ENCODE data around the gene DOCK8. TPM values are rescaled to one million over a fixed set of nuclear protein-coding genes. Genes with fewer than 3 reads are reported as not detected.

The DOCK8 gene
- total and polyA plus RNA-seq, 2 of the 13 experiments (the other 11 are each of a cell fraction or from before 2014, with no cell fraction given) = 0.28 to 0.38 TPM

DNA sequence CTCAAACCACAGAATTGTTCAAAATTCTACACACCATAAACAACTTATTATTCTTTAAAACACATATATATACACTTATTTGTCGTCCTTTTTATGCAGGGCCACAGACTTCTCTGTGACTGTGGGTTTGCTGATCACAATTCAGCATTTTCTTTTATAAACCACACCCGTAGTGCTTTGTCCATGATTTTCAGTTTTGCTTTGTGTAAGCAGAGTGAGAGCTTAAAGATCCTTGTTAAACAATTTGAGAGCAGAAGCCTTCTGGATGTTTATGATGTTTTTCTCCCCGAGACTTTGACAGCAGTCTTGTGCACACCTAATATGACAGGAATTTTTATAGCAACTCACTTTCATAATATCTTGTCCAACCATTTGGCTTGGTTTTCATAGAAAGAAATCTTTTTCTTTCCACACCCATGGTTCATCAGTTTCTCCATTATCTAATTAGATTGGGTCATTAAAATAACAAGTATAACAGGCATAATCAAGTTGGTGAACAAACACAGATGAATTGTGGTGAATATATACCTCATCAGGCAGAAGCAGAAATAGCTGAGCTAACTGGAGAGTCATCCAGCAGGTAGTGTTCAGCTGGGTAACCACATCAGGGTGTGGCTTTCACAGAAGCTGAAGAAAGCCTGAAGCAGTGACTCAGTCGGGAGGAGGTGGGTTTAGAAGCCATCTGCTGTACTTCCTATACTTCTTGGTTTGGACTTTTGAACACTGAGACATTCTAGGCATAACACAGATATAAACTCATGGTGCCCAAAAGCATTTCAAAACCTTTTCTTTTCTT, 232.8 kb downstream of the DOCK8 start (continued):
- no peak for TF ChIP-seq ZNF333 (CRISPR knock-in tag; IDR thresholded peaks at IDR 0.05; ENCODE audit: borderline replicate concordance)

GRCh38 chr9:450057-450456, 235.4 kb downstream of the DOCK8 start:
- POLR2A ChIA-PET = no interaction called here
- Histone ChIP-seq H4K20me1 (ENCODE audit: insufficient read depth, low read length) (no peaks in the 10 kb centered on the region), H3K4me1 (ENCODE audit: insufficient read depth, low read length) (no peaks in the 10 kb centered on the region), H3K4me3 (replicated peaks in 1 of 3; ENCODE audit: insufficient read depth in 1 of 3, low read depth in 2 of 3, low read length in 3 of 3) (no peak overlapping the region), H3K9ac (ENCODE audit: insufficient read depth, low read depth, low read length) (no peak overlapping the region), H3K9me3 (ENCODE audit: low read length) (no peaks in the 10 kb centered on the region), H3K36me3 (replicated peaks in 1 of 2; ENCODE audit: control insufficient read depth in 1 of 2, insufficient read depth in 2 of 2, low read length in 2 of 2) (no peaks in the 10 kb centered on the region), H3K4me2 (ENCODE audit: low read depth, low read length) (no peak overlapping the region), H3K27me3 (ENCODE audit: control insufficient read depth in 1 of 2, insufficient read depth in 2 of 2, low read length in 2 of 2) (no peaks in the 10 kb centered on the region), H2AFZ (ENCODE audit: low read length) (no peak overlapping the region), H3K27ac (ENCODE audit: extremely low read length, insufficient read depth, low read length) (no peak overlapping the region), H3K79me2 (ENCODE audit: insufficient read depth, low read length) (no peaks in the 10 kb centered on the region)
- no TSS peak for BruUV-seq (replicated peaks)
- in situ Hi-C loops (cut with HindIII; ENCODE audit: extremely low pct_ligation_motif_present, low pct_unique_long_range_greater_than_20kb) (no loop called here), intact Hi-C loops (cut with micrococcal nuclease; ENCODE audit: unreplicated experiment) (no loop called here)
- 19% methylated on average over 2 of the region's 2 CpGs for WGBS (ENCODE audit: low lambda C conversion rate)
- FAIRE-seq (no peak), ATAC-seq (no peak), DNase-seq (ENCODE audit: low spot score) (no peak)
- CTCF ChIA-PET (ENCODE audit: low intra/inter-chr PET ratio, low total read pairs) = no interaction called here
- TF ChIP-seq, protein P1, sequence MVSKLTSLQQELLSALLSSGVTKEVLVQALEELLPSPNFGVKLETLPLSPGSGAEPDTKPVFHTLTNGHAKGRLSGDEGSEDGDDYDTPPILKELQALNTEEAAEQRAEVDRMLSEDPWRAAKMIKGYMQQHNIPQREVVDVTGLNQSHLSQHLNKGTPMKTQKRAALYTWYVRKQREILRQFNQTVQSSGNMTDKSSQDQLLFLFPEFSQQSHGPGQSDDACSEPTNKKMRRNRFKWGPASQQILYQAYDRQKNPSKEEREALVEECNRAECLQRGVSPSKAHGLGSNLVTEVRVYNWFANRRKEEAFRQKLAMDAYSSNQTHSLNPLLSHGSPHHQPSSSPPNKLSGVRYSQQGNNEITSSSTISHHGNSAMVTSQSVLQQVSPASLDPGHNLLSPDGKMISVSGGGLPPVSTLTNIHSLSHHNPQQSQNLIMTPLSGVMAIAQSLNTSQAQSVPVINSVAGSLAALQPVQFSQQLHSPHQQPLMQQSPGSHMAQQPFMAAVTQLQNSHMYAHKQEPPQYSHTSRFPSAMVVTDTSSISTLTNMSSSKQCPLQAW (CRISPR knock-in tag; IDR thresholded peaks at IDR 0.05) = no peak
- no peak for TF ChIP-seq ATM (IDR thresholded peaks at IDR 0.05; ENCODE audit: borderline replicate concordance)
- no peak for TF ChIP-seq ZNF142 (CRISPR knock-in tag; IDR thresholded peaks at IDR 0.05)
- TF ChIP-seq, protein P2, sequence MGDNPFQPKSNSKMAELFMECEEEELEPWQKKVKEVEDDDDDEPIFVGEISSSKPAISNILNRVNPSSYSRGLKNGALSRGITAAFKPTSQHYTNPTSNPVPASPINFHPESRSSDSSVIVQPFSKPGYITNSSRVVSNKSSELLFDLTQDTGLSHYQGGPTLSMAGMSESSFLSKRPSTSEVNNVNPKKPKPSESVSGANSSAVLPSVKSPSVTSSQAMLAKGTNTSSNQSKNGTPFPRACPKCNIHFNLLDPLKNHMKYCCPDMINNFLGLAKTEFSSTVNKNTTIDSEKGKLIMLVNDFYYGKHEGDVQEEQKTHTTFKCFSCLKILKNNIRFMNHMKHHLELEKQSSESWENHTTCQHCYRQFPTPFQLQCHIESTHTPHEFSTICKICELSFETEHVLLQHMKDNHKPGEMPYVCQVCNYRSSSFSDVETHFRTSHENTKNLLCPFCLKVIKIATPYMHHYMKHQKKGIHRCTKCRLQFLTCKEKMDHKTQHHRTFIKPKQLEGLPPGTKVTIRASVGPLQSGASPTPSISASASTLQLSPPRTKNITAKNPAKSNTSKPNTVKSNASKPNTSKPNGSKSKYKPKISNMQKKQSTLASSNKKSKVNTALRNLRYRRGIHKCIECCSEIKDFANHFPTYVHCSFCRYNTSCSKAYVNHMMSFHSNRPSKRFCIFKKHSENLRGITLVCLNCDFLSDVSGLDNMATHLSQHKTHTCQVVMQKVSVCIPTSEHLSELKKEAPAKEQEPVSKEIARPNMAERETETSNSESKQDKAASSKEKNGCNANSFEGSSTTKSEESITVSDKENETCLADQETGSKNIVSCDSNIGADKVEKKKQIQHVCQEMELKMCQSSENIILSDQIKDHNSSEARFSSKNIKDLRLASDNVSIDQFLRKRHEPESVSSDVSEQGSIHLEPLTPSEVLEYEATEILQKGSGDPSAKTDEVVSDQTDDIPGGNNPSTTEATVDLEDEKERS (CRISPR knock-in tag; IDR thresholded peaks at IDR 0.05) = no peak
- no peak for TF ChIP-seq MBNL3 (CRISPR knock-in tag; conservative IDR thresholded peaks at IDR 0.05)
- TF ChIP-seq ZNF431 (CRISPR knock-in tag; IDR thresholded peaks at IDR 0.05; ENCODE audit: borderline replicate concordance, low read depth) = no peak
- no peak for TF ChIP-seq ARNTL (CRISPR knock-in tag; IDR thresholded peaks at IDR 0.05)
- no peak for TF ChIP-seq DNMT3B (CRISPR knock-in tag; conservative IDR thresholded peaks at IDR 0.05)
- no peak for TF ChIP-seq PCBP1 (IDR thresholded peaks at IDR 0.05; ENCODE audit: borderline replicate concordance, low read depth, low read length)
